Rectal smooth muscle tissue (tissue), 1 donor: ENCODE results near the gene TFAP2D.

Source experiments
- H3K27ac ChIP-seq: one replicate; pipeline ENCODE4 v1.7.0; 2013; ENCODE audit warnings: low read depth, low read length, inconsistent platforms
- H3K27me3 ChIP-seq: one replicate; pipeline ENCODE4 v1.7.0; 2013; ENCODE audit warnings: low read length; ENCODE audit not compliant: control insufficient read depth, insufficient read depth
- H3K36me3 ChIP-seq: one replicate; pipeline ENCODE4 v1.7.0; 2013; ENCODE audit warnings: low read length; ENCODE audit not compliant: control insufficient read depth, insufficient read depth
- H3K4me1 ChIP-seq: one replicate; pipeline ENCODE4 v1.7.0; 2013; ENCODE audit warnings: low read length; ENCODE audit not compliant: control insufficient read depth, insufficient read depth
- H3K4me3 ChIP-seq: one replicate; pipeline ENCODE4 v1.7.0; 2013; ENCODE audit warnings: low read length
- H3K9ac ChIP-seq: one replicate; pipeline ENCODE4 v1.7.0; 2013; ENCODE audit warnings: low read length

TFAP2D gene

GRCh38 chr6:50709366-50709734 lies 4.0 kb upstream of the TFAP2D start:
- Histone ChIP-seq H3K4me1 (no peaks in the 10 kb centered on the region), H3K27me3 (peaks cover 2% of the 10 kb centered on the region), H3K9ac (no peak overlapping the region), H3K27ac (no peak overlapping the region), H3K36me3 (no peaks in the 10 kb centered on the region), H3K4me3 (no peak overlapping the region)

- no peak overlapping the region for H3K4me3 ChIP-seq
- peaks cover 5% of the 10 kb centered on the region for H3K27me3 ChIP-seq
- H3K9ac ChIP-seq, result no peak overlapping the region
- H3K4me1 ChIP-seq, result no peaks in the 10 kb centered on the region
- no peaks in the 10 kb centered on the region for H3K36me3 ChIP-seq
- H3K27ac ChIP-seq, result no peak overlapping the region
Observed at GRCh38 chr6:50711686-50712085, 1.6 kb upstream of the TFAP2D start.

GRCh38 chr6:50712291-50712690 lies 1.0 kb upstream of the TFAP2D start:
- no peak overlapping the region for H3K27ac ChIP-seq
- peaks cover 9% of the 10 kb centered on the region for H3K27me3 ChIP-seq
- no peaks in the 10 kb centered on the region for H3K36me3 ChIP-seq
- H3K9ac ChIP-seq, result no peak overlapping the region
- H3K4me3 ChIP-seq, result no peak overlapping the region
- H3K4me1 ChIP-seq, result no peaks in the 10 kb centered on the region

- Histone ChIP-seq H3K36me3 (no peaks in the 10 kb centered on the region), H3K27me3 (peaks cover 9% of the 10 kb centered on the region), H3K4me3 (no peak overlapping the region), H3K4me1 (no peaks in the 10 kb centered on the region), H3K9ac (no peak overlapping the region), H3K27ac (no peak overlapping the region)
Observed at GRCh38 chr6:50713977-50714486, 706 bp downstream of the TFAP2D start.

- Histone ChIP-seq H3K36me3 (no peaks in the 10 kb centered on the region), H3K4me1 (no peaks in the 10 kb centered on the region), H3K9ac (no peak overlapping the region), H3K27ac (no peak overlapping the region), H3K4me3 (no peak overlapping the region), H3K27me3 (peaks cover 9% of the 10 kb centered on the region)
Observed at GRCh38 chr6:50714487-50715379, 1.4 kb downstream of the TFAP2D start.

GRCh38 chr6:50716899-50717509 lies 3.7 kb downstream of the TFAP2D start:
- Histone ChIP-seq H3K9ac (no peak overlapping the region), H3K4me3 (no peak overlapping the region), H3K4me1 (no peaks in the 10 kb centered on the region), H3K27ac (no peak overlapping the region), H3K36me3 (no peaks in the 10 kb centered on the region), H3K27me3 (peaks cover 7% of the 10 kb centered on the region)

- H3K4me3 ChIP-seq, result no peak overlapping the region
- H3K36me3 ChIP-seq, result no peaks in the 10 kb centered on the region
- no peak overlapping the region for H3K27ac ChIP-seq
- H3K4me1 ChIP-seq, result no peaks in the 10 kb centered on the region
- peaks cover 7% of the 10 kb centered on the region for H3K27me3 ChIP-seq
- no peak overlapping the region for H3K9ac ChIP-seq
Observed at GRCh38 chr6:50717734-50718457, 4.6 kb downstream of the TFAP2D start.

- Histone ChIP-seq H3K27ac (no peak overlapping the region), H3K4me3 (no peak overlapping the region), H3K4me1 (no peaks in the 10 kb centered on the region), H3K9ac (no peak overlapping the region), H3K36me3 (no peaks in the 10 kb centered on the region), H3K27me3 (peaks cover 7% of the 10 kb centered on the region)
Observed at GRCh38 chr6:50718566-50718965, 5.2 kb downstream of the TFAP2D start.

GRCh38 chr6:50720623-50721022 lies 7.3 kb downstream of the TFAP2D start:
- Histone ChIP-seq H3K9ac (no peak overlapping the region), H3K27me3 (peaks cover 7% of the 10 kb centered on the region), H3K4me1 (no peaks in the 10 kb centered on the region), H3K36me3 (no peaks in the 10 kb centered on the region), H3K4me3 (no peak overlapping the region), H3K27ac (no peak overlapping the region)

GRCh38 chr6:50721978-50722377 lies 8.7 kb downstream of the TFAP2D start:
- Histone ChIP-seq H3K27me3 (peaks cover 2% of the 10 kb centered on the region), H3K4me3 (no peak overlapping the region), H3K27ac (no peak overlapping the region), H3K36me3 (no peaks in the 10 kb centered on the region), H3K4me1 (no peaks in the 10 kb centered on the region), H3K9ac (no peak overlapping the region)

GRCh38 chr6:50722829-50723554 lies 9.7 kb downstream of the TFAP2D start:
- no peak overlapping the region for H3K4me3 ChIP-seq
- no peak overlapping the region for H3K27ac ChIP-seq
- no peak overlapping the region for H3K9ac ChIP-seq
- no peaks in the 10 kb centered on the region for H3K27me3 ChIP-seq
- H3K36me3 ChIP-seq, result no peaks in the 10 kb centered on the region
- no peaks in the 10 kb centered on the region for H3K4me1 ChIP-seq
